HG03196 (cell line): ENCODE results near the gene KCNK4.
"Not testable (repeated sequence)": the region's sequence is repeated elsewhere in the genome, so short reads cannot be mapped to it uniquely, and the experiment has no call there.

Experiments
- ATAC-seq: cut with Tn5 transposase; IDR thresholded peaks from one replicate; pipeline ENCODE4 v1.9.1; 2021; ENCODE audit not compliant: unreplicated experiment

KCNK4 gene

GRCh38 chr11:64305691-64306562, 14.8 kb downstream of the KCNK4 start:
- peak; percentile 32 for ATAC-seq

DNA sequence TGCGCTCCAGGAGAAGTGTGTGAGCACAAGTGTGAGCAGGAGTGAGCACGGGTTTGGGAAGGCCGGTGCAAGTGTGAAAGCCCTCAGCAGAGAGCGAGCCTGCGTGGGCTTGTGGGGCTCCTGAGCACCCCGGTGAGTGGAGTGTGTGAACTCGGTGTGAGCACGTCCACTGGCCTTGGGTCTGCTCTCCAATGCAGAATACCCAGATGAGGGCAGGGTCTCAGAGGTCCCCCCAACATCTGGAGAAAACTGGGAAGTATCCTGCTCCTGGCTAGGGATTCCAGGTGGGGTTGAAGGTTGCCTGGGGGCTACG, 15.4 kb downstream of the KCNK4 start:
- no peak for ATAC-seq

GRCh38 chr11:64306876-64307622, 15.9 kb downstream of the KCNK4 start:
- ATAC-seq = no peak

- ATAC-seq = not testable (repeated sequence)
Observed at GRCh38 chr11:64307795-64308194, 16.7 kb downstream of the KCNK4 start.

DNA sequence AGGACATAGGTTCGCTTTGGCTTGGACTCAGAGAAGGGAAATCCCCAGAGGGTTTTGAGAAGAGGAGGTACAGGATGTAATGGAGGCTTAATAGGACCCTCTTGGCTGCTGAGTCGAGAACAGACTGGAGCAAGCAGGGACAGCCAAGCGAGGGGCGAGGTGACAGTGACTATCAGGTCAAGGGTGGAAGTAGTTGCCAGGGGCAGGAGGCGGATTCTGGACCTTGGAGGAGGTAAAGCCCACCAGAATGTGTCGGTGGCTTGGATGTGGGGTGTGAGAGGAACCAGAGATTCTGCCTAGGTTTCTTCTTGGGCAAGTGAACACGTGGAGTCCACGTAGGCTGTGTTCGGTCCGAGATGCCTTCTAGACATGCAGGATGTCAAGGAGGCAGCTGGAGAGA, 21.8 kb downstream of the KCNK4 start:
- ATAC-seq = no peak

DNA sequence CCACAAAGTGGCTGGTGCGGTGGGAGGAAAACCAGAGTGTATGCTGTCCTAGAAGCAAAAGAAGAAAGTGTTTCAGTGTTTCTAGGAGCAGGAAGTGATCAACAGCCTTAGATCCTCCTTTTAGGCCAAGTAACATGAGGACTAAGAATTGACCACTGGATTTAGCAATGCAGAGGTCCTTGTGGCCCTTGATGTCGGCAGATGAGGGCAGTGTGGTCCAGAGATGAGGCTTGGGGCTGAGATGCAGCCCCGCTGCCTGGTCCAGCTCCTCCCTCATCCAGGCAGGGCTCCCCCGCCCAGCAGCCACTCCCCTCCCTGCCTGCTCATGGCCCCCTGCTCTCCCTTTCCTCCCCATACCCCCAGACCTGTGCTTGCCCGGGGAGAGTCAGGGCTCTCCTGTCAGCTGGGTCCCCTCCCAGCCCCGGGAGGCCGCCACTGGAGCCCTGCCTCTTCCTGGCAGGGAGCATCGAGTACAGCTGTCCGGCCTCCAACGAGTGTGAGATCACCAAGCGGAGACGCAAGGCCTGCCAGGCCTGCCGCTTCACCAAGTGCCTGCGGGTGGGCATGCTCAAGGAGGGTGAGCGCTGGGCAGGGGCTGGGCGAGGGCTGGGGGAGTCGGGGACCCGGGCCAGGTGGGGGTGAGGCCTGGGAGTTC, 22.5 kb downstream of the KCNK4 start:
- ATAC-seq = no peak

DNA sequence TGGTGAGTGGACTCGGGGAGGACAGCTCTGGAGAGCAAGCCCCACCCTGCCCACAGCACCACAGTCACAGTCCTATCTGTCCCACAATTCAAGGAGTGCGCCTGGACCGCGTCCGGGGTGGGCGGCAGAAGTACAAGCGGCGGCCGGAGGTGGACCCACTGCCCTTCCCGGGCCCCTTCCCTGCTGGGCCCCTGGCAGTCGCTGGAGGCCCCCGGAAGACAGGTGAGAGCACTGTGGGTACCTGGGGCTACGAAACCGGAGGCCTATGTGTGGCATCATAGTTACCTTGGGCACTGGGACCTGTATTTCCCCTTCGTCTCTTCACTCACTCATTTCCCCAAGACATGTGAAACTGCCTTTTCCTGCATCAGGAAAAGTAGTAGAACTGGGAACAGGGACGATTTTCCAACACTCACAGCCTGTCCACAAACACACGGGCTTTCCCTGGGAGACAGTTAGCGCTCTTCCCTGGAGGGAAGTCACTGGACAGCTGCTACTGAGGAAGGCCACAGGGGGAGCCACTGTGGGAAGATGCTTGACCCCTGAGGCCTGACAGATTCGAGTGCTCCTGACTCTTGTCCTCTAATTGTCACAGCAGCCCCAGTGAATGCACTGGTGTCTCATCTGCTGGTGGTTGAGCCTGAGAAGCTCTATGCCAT, 23.2 kb downstream of the KCNK4 start:
- no peak for ATAC-seq

DNA sequence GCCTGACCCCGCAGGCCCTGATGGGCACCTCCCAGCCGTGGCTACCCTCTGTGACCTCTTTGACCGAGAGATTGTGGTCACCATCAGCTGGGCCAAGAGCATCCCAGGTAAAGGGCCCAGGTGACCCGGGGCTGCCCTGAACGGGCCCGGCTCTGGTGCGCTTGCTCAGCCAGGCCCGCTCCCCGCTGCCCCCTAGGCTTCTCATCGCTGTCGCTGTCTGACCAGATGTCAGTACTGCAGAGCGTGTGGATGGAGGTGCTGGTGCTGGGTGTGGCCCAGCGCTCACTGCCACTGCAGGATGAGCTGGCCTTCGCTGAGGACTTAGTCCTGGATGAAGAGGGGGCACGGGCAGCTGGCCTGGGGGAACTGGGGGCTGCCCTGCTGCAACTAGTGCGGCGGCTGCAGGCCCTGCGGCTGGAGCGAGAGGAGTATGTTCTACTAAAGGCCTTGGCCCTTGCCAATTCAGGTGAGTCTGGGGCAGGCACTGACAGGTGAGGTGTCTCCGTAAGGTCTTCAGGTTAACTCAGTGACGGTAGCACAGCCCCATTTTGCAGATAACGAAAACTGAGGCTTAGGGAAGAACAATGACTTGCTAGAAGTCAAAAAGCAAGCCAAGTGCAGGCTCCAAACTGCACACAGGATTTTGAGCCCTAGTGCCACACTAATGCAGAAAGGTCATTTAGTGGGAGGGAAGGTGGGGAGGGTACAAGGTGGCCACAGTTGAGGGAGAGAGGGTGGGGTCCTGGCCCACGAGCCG, 23.9 kb downstream of the KCNK4 start:
- no peak for ATAC-seq

GRCh38 chr11:64315667-64316526, 24.8 kb downstream of the KCNK4 start:
- not testable (repeated sequence) for ATAC-seq

GRCh38 chr11:64316672-64317324, 25.7 kb downstream of the KCNK4 start:
- no peak for ATAC-seq

GRCh38 chr11:64317325-64317960, 26.3 kb downstream of the KCNK4 start, which contains the start of gene TRMT112:
Gene TRMT112 (minus strand): TSS chr11:64317559. CDS start chr11:64317526, 33 bp downstream.
- peak; percentile 47 for ATAC-seq

DNA sequence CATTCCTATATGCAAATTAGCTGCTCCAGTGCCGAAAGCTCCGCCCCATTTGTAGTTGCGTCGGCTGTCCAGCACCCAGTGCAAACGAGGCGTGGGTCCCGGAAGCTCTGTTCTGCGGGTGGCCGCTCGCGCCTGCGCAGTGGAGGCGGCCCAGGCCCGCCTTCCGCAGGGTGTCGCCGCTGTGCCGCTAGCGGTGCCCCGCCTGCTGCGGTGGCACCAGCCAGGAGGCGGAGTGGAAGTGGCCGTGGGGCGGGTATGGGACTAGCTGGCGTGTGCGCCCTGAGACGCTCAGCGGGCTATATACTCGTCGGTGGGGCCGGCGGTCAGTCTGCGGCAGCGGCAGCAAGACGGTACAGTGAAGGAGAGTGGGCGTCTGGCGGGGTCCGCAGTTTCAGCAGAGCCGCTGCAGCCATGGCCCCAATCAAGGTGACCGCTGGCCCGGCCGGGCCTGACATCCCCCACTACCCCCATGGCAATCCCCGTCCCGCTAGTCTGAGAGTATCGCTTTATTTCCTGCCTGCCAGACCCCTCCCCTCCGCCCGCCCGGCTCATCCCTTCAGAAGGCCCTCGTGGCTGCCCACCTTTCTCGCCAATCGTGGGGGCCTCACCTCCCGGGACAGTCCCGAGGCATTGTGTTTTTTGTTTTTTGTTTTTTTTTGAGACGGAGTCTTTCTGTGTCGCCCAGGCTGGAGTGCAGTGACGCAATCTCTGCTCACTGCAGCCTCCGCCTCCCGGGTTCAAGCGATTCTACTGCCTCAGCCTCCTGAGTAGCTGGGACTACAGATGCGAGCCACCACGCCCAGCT, 27.1 kb downstream of the KCNK4 start, which contains the start of gene PRDX5:
Gene PRDX5 (plus strand): TSS at position 161 of the 805 bp plus-strand sequence. CDS start 95 bp downstream, at position 256.
- ATAC-seq = peak; percentile 74

DNA sequence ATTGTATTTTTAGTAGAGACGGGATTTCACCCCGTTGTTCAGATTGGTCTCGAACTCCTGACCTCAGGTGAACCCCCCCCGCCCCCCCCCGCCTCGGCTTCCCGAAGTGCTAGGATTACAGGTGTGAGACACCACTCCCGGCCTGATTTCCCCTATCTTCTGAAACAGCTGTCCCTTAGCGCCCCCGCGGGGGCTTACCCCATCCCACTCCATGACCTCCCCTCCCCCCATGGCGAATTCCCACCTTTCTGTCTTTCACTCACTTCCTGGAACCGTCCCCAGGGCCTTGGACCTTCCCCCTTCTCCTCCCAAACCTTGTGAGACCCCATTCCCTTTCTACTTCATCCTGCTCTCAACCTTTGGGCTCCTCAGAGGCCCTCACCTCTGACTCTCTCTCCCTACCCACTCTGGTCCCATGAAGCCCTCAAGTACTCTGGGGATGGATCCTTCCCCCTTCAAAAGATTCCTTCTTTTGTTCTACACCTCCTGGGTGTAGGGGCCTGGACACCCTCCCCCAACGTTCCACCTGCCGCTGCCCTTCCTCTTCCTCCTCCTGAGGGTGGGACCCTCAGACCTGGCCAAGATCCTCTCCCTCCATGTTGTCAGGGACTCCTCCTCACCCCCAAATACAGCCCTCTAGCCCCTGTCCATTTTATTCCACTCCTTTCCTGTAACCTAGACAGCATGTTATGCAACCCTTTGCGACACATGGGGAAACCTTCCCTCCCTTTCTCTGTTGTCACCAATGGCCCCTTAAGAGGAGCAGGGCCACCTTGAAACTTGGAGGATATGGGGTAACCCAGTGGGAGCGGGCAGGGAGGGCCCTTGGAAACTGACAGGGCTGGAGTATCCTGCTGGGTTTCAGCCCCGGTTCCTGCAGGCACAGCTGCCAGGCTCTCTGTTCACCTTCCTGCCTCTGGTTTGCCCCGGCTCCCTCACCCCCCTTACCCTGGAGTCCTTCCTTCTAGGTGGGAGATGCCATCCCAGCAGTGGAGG, 28.0 kb downstream of the KCNK4 start:
- no peak for ATAC-seq

GRCh38 chr11:64320556-64320955, 29.5 kb downstream of the KCNK4 start:
- no peak for ATAC-seq

DNA sequence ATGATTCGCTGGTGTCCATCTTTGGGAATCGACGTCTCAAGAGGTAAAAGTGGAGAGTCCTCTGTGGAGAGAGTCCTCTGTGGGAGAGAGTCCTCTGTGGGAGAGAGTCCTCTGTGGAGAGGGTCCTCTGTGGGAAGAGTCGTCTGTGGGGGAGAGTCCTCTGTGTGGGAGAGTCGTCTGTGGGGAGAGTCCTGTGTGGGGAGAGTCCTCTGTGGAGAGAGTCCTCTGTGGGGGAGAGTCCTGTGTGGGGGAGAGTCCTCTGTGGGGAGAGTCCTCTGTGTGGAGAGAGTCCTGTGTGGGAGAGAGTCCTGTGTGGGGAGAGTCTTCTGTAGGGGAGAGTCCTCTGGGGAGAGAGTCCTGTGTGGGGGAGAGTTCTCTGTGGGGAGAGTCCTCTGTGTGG, 29.9 kb downstream of the KCNK4 start:
- ATAC-seq = no peak

DNA sequence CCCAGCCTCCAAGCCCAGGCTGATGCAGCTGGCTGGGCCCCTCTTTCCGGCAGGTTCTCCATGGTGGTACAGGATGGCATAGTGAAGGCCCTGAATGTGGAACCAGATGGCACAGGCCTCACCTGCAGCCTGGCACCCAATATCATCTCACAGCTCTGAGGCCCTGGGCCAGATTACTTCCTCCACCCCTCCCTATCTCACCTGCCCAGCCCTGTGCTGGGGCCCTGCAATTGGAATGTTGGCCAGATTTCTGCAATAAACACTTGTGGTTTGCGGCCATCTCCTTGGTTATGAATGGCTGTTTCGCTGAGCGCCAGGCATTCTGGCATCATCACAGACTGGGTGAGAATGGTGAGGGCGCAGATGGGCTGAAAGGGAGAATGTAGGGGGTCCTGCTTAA, 30.4 kb downstream of the KCNK4 start:
- ATAC-seq = no peak

DNA sequence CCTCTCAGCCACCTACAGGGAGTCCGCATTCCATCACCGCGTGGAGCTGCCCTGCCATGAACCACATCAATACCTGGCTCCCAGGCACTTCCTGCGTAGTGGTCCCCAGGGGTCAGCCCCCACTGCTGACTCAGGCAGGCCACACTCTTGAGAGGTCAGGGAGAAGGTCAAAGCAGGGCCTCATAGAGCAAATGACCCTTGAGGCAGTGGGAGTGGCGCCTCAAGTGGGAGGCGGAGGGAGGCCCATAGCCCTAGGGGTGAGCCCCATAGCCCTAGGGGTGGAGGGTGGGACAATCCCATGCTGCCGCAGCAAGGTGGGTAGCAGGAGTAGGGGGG, 31.8 kb downstream of the KCNK4 start:
- ATAC-seq = no peak
